Measurements from ENCODE around the gene TRPM2.

GRCh38 chr21:44477131-44477530 lies 123.7 kb downstream of the TRPM2 start:
- no peak for TF ChIP-seq CTCF (IDR thresholded peaks at IDR 0.05; ENCODE audit: low read depth, low read length)
- TF ChIP-seq EZH2phosphoT487 (IDR thresholded peaks at IDR 0.05; ENCODE audit: low read depth), result no peak

Measured in OCI-LY3 (cell line).